Ovary (tissue), 9 donors: Measurements from ENCODE around the gene SPP1. TPM values are rescaled to one million over a fixed set of nuclear protein-coding genes. Genes with fewer than 3 reads are reported as not detected.

Experiments
- DNase-seq, 5 donors: peaks; one replicate each; pipeline ENCODE4 v3.0.0-alpha.2; 2019 to 2020
- H3K27ac ChIP-seq, 2 donors: fragments of 200-600 bp; one replicate each; pipeline versions ENCODE4 v1.5.1 to v1.8.0; 2019 to 2022
- H3K27me3 ChIP-seq: fragments of 200-600 bp; one replicate; pipeline ENCODE4 v1.8.0; 2022
- H3K36me3 ChIP-seq: fragments of 200-600 bp; sonication (generic); one replicate; pipeline ENCODE4 v1.5.1; 2019
- H3K4me1 ChIP-seq: one replicate; pipeline ENCODE4 v1.8.1; 2013; ENCODE audit warnings: mild to moderate bottlenecking, moderate library complexity; ENCODE audit not compliant: insufficient read depth
- H3K4me3 ChIP-seq: fragments of 200-600 bp; sonication (generic); one replicate; pipeline ENCODE4 v1.5.1; 2017
- H3K9me3 ChIP-seq, 2 donors: fragments of 200-600 bp in 1 of 2; sonication (generic) in 1 of 2; one replicate each; pipeline versions ENCODE4 v1.5.1 to v1.8.1; 2013 to 2019; ENCODE audit warnings: mild to moderate bottlenecking in 1 of 2, moderate library complexity in 1 of 2
- EP300 ChIP-seq: sonication (generic); formaldehyde crosslinking; IDR thresholded peaks from one replicate; pipeline ENCODE4 v1.6.1; 2017; ENCODE audit warnings: antibody characterized with exemption
- POLR2A ChIP-seq: fragments of 450-650 bp; IDR thresholded peaks from one replicate; pipeline ENCODE4 v1.6.1; 2017; ENCODE audit warnings: antibody characterized with exemption, mild to moderate bottlenecking, moderate library complexity
- WGBS, 3 donors: extraction: QIAGEN DNeasy Blood & Tissue Kit in 1 of 3; methylation state at CpG; one replicate each; pipeline versions ENCODE4 v1.1.5 to v1.1.7; 2013 to 2017; 5-methylcytosine and 5-hydroxymethylcytosine counted together
- intact Hi-C, 4 donors: fragments of 100-400 bp; cut with DNase I; formaldehyde crosslinking; loops; one replicate each; pipeline versions ENCODE4 v1.11.0 to v1.15.1; 2022 to 2023
- polyA plus RNA-seq, 2 donors: library from polyadenylated mRNA; stranded (reverse); fragments of 200-250 nt in 1 of 2; fragments of 350-450 nt in 1 of 2; fragmentation: Illumina TruSeq in 1 of 2; extraction: RNeasy Lipid Tissue Mini Kit (QIAGEN cat#74804) in 1 of 2; gene quantifications; one replicate each; pipeline ENCODE4 v1.2.3, GENCODE V29; 2013 to 2014
- total RNA-seq, 7 donors: library from RNA; depleted of rRNA in 2 of 7; stranded (reverse); fragments of >200 nt in 2 of 7; fragmentation: NEBNext Ultra II Directional in 3 of 7; extraction: Animal tissue kit (Norgen Biotek cat#: 25700) in 3 of 7; gene quantifications; one replicate each; pipeline versions ENCODE4 v1.1.0 to v1.2.4, GENCODE V29; 2016 to 2023
- TF ChIP-seq, protein P1 (sequence below), 3 donors: fragments of 450-650 bp in 2 of 3; fragments of 200-600 bp in 1 of 3; IDR thresholded peaks; one replicate each; pipeline versions ENCODE4 v1.5.1 to v1.8.0; 2016 to 2022; ENCODE audit warnings: antibody characterized with exemption in 3 of 3, mild to moderate bottlenecking in 1 of 3
- donor health status: DM: no; HTN: no; CAD: no; lungs with moderate emphysema.
- donor health status: DM: no; HTN: no; CAD: no.
- donor health status: Bipolar disorder and iron deficiency.
- donor health status: DM: yes; HTN: yes; CAD: no.
- donor health status: DM: no; HTN: no; CAD: no.
- donor health status: DM: yes; HTN: yes; CAD: no.

Gene SPP1
- total and polyA plus RNA-seq, 9 donors: 5.6 to 88.7 (median 23.7) TPM

DNA sequence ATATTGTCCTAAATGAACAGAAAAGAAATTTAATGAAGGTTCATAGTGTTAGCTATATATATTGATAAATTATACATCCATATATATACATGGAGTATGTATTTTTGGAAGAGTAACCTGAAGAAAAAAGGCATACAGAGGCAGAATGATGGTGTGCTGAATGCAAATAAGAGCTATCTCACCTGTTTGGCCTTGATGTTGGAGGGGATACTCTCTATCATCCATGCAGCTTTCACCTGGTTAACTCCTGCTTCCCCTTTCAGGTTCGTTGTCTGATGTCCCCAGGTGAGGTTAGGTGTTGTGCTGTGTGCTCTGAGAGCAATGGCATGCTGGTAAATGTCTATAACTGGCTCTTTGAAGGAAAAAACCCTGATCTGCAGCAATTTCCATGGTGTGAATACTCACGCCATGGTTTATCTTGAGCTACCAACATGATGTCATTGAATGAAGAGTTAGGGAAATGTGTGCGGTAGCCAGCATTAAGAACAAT is 31.8 kb upstream of the SPP1 start:
- no peak overlapping the region for H3K4me3 ChIP-seq
- DNase-seq: no peak
- H3K36me3 ChIP-seq: no peaks in the 10 kb centered on the region
- WGBS, 3 donors: 90 to 92% (median 92%) methylated on average over 3 of the region's 3 CpGs
- H3K9me3 ChIP-seq: no peaks in the 10 kb centered on the region
- intact Hi-C loops: no loop called here
- no peak overlapping the region for H3K27ac ChIP-seq
- no peaks in the 10 kb centered on the region for H3K4me1 ChIP-seq
- H3K27me3 ChIP-seq: no peaks in the 10 kb centered on the region
- TF ChIP-seq EP300: no peak
- TF ChIP-seq, protein P1, sequence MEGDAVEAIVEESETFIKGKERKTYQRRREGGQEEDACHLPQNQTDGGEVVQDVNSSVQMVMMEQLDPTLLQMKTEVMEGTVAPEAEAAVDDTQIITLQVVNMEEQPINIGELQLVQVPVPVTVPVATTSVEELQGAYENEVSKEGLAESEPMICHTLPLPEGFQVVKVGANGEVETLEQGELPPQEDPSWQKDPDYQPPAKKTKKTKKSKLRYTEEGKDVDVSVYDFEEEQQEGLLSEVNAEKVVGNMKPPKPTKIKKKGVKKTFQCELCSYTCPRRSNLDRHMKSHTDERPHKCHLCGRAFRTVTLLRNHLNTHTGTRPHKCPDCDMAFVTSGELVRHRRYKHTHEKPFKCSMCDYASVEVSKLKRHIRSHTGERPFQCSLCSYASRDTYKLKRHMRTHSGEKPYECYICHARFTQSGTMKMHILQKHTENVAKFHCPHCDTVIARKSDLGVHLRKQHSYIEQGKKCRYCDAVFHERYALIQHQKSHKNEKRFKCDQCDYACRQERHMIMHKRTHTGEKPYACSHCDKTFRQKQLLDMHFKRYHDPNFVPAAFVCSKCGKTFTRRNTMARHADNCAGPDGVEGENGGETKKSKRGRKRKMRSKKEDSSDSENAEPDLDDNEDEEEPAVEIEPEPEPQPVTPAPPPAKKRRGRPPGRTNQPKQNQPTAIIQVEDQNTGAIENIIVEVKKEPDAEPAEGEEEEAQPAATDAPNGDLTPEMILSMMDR (IDR thresholded peaks at IDR 0.05): no peak
- no peak for TF ChIP-seq POLR2A

DNA sequence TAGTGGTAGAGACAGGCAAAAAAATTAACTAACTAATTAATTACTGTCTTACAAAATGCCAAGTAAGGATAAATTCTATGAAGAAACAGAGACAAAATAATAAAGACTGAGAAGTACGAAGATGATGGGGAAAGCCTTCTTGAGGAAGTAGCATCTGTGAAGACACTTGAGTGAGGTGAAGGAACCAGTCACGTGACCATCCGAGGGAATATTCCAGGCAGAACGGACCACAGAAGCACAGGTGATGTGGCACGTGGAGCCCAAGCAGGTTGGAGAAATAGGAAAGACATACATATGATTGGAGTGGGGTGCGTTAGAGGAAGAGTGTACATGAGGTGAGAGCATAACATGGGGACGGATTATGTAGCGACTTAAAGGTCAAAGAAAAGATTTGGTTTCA is 30.5 kb upstream of the SPP1 start:
- Histone ChIP-seq H3K9me3 (no peaks in the 10 kb centered on the region), H3K27me3 (no peaks in the 10 kb centered on the region), H3K4me3 (no peak overlapping the region), H3K4me1 (no peaks in the 10 kb centered on the region), H3K27ac (no peak overlapping the region), H3K36me3 (no peaks in the 10 kb centered on the region)
- intact Hi-C loops: no loop called here
- TF ChIP-seq, protein P1 (IDR thresholded peaks at IDR 0.05): no peak
- no peak for TF ChIP-seq POLR2A
- TF ChIP-seq EP300: no peak
- WGBS, 3 donors: 90 to 95% (median 94%) methylated on average over 8 of the region's 8 CpGs
- no peak for DNase-seq

DNA sequence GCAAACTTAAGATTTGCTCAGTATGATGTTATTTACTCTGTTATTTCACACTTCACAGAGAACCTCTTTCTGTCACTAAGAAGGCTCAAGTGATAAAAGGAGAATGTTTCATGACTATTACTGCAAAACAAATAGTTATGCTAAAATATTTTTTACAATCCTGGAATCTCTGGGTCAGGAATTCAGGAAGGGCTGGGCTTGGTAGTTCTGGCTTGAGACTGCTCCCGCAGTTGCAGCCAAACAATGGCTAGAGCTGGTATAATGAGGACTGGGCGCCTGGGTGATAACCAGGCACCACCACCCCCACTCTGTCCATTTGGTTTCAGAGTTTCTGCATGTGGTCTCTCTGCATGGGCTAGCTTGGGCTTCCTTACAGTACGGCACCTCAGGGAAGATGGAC is 28.7 kb upstream of the SPP1 start:
- H3K4me1 ChIP-seq: no peaks in the 10 kb centered on the region
- no peak for DNase-seq
- 85 to 89% (median 89%) methylated on average over 3 of the region's 3 CpGs for WGBS, 3 donors
- H3K27me3 ChIP-seq: no peaks in the 10 kb centered on the region
- intact Hi-C loops: no loop called here
- H3K9me3 ChIP-seq: no peaks in the 10 kb centered on the region
- no peaks in the 10 kb centered on the region for H3K36me3 ChIP-seq
- no peak overlapping the region for H3K27ac ChIP-seq
- no peak overlapping the region for H3K4me3 ChIP-seq
- TF ChIP-seq POLR2A (no peak), EP300 (no peak)
- TF ChIP-seq, protein P1 (IDR thresholded peaks at IDR 0.05): no peak

DNA sequence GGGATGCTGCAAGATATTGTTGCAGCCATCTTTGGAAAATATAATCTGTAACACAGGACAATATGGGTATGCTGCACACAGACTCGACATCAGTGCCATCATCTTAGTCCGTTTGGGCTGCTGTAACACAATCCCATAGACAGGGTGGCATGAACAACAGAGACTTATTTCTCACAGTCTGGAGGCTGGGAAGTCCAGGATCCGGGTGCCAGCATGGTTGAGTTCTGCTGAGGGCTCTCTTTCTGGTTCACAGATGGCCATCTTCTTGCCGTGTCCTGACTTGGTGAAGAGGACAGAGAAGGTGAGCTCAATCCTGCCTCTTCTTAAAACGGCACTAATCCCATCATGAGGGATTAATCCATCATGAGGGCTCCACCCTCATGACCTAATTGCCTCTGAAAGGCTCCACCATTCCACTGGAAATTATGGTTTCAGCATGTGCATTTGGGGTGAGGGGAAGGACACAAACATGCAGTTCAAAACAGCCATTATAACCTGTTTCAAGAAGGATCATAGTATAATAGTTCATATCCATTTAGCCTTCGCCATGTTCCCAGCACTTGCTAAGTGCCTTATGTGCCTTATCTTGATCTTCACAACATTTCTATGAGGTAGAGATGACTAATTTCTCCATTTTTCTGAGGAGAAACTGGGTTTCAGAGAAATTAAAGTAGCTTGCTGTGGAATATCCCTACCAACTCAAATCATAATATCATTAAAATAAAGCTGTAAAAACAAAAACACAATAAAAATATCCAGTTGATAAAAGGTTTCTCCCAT is 27.9 kb upstream of the SPP1 start:
- Histone ChIP-seq H3K4me1 (no peaks in the 10 kb centered on the region), H3K27me3 (no peaks in the 10 kb centered on the region), H3K9me3 (no peaks in the 10 kb centered on the region), H3K36me3 (no peaks in the 10 kb centered on the region), H3K4me3 (no peak overlapping the region), H3K27ac (no peak overlapping the region)
- intact Hi-C loops: no loop called here
- WGBS, 3 donors: 85 to 89% (median 85%) methylated on average over 6 of the region's 6 CpGs
- TF ChIP-seq POLR2A (no peak), EP300 (no peak)
- TF ChIP-seq, protein P1 (IDR thresholded peaks at IDR 0.05): no peak
- DNase-seq: no peak
